NCI-H69 (cell line): ENCODE data around the gene TAS2R19.

Experiments
- DNase-seq: peaks from one replicate; lab custom pipeline; 2025; lab: John Stamatoyannopoulos, UW

The TAS2R19 gene

GRCh38 chr12:10989107-10989506, 33.3 kb downstream of the TAS2R19 start:
- DNase-seq: no peak

GRCh38 chr12:10986812-10987211, 35.6 kb downstream of the TAS2R19 start, which contains the start of gene TAS2R50:
TSS of gene TAS2R50 (minus strand) at chr12:10986912. CDS start at chr12:10986860, 52 bp downstream.
- DNase-seq: no peak

- DNase-seq: no peak
These were observed 40.2 kb downstream of the TAS2R19 start for GRCh38 chr12:10982244-10982643.

GRCh38 chr12:10974965-10975364, 47.5 kb downstream of the TAS2R19 start:
- no peak for DNase-seq
